Naive B cell (primary cell): ENCODE data around the gene SIMC1. TPM values are rescaled to one million over a fixed set of nuclear protein-coding genes. Genes with fewer than 3 reads are reported as not detected.
A peak's percentile ranks its signal among the peaks of the same experiment; 100 is the strongest.

Experiments used
- ATAC-seq, 2 donors: fragments of 150-1000 bp; cut with Tn5 transposase; 2 replicates each; pipeline ENCODE4 v1.10.0; 2021; ENCODE audit warnings: low read depth in 2 of 2, mild to moderate bottlenecking in 2 of 2, moderate library complexity in 2 of 2
- DNase-seq: peaks from one replicate; pipeline ENCODE4 v3.0.0; 2022
- H3K27ac Mint-ChIP-seq, 6 donors: one replicate each; pipeline ENCODE4 v1.8.0; 2020 to 2022; ENCODE audit warnings: mild to moderate bottlenecking in 6 of 6, mixed read lengths in 6 of 6, moderate library complexity in 5 of 6, inconsistent platforms in 2 of 6
- H3K27me3 Mint-ChIP-seq, 3 donors: one replicate each; pipeline ENCODE4 v1.8.0; 2021 to 2022; ENCODE audit warnings: mixed read lengths in 3 of 3, mild to moderate bottlenecking in 1 of 3
- H3K36me3 Mint-ChIP-seq, 2 donors: one replicate each; pipeline ENCODE4 v1.8.0; 2020 to 2022; ENCODE audit warnings: mixed read lengths in 2 of 2, inconsistent platforms in 1 of 2, mild to moderate bottlenecking in 1 of 2
- H3K4me1 Mint-ChIP-seq, 3 donors: one replicate each; pipeline ENCODE4 v1.8.0; 2020 to 2022; ENCODE audit warnings: mixed read lengths in 3 of 3, inconsistent platforms in 1 of 3, mild to moderate bottlenecking in 1 of 3, moderate library complexity in 1 of 3
- H3K4me3 Mint-ChIP-seq, 8 donors: one replicate each; pipeline ENCODE4 v1.8.0; 2020 to 2022; ENCODE audit warnings: mild to moderate bottlenecking in 8 of 8, mixed read lengths in 8 of 8, moderate library complexity in 8 of 8, inconsistent platforms in 2 of 8
- H3K9me3 Mint-ChIP-seq, 7 donors: one replicate each; pipeline ENCODE4 v1.8.0; 2020 to 2022; ENCODE audit warnings: mixed read lengths in 7 of 7, mild to moderate bottlenecking in 5 of 7, inconsistent platforms in 2 of 7, moderate library complexity in 1 of 7
- polyA plus RNA-seq, 6 donors: library from polyadenylated mRNA; unstranded; fragments of 300-500 nt; fragmentation: Illumina TruSeq; gene quantifications; one replicate each; pipeline ENCODE4 v1.2.3, GENCODE V29; 2021; ENCODE audit warnings: low read depth in 6 of 6

Gene SIMC1
- polyA plus RNA-seq, 6 donors from 2014 or later: 0.43 to 28.1 (median 13.6) TPM

DNA sequence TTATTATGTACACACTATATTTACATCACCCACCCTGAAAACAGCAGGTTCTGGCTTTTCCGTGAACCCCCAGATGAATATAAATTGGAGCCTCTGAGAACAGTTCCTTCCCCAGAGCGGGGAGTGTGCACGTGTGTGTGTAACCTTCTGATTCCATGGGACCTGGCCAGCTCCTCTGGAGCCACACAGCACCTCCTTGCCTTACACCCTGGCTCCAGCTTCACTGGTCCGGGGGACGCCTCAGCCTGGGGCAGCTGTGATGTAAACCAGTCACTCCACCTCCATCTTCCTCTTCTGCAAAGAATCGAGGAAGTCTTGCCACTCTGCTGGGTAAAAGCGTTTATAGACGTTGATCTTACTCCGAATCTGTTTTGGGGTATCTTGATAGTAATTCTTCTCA is 145.7 kb downstream of the SIMC1 start:
- H3K4me3 Mint-ChIP-seq: no peak overlapping the region
- H3K27ac Mint-ChIP-seq: no peak overlapping the region
- no peaks in the 10 kb centered on the region for H3K9me3 Mint-ChIP-seq
- no peak for DNase-seq
- no peaks in the 10 kb centered on the region for H3K27me3 Mint-ChIP-seq
- peaks cover 26 to 41% (median 38%) of the 10 kb centered on the region in 3 donors for H3K4me1 Mint-ChIP-seq
- no peak for ATAC-seq
- peaks cover 6 to 7% of the 10 kb centered on the region in 2 donors for H3K36me3 Mint-ChIP-seq

DNA sequence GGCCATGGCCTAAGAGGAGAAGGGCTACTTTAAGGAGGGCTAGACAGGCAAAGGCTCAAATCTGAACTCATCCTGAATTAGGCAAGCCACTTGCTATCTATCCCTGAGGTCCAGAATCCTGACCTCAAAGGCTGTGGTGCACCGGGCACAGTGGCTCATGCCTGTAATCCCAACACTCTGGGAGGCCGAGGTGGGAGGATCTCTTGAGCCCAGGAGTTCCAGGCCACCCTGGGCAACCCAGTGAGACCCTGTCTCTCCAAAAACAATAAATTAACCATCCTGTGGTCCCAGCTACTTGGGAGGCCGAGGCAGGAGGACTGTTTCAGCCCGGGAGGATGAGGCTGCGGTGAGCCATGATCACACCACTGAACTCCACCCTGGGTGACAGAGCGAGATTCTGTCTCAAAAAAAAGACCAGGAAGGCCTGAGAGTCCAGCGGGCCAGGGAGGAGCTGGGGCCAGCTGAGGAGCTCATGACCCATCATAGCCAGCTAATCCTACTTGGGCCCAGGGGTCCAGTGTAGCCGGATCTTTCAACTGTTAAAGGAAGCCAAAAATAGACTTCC is 146.2 kb downstream of the SIMC1 start:
- no peak for DNase-seq
- Mint-ChIP-seq H3K27ac (peak overlapping the region in 1 of 6 donors; percentile 29), H3K27me3 (no peaks in the 10 kb centered on the region), H3K9me3 (no peaks in the 10 kb centered on the region), H3K4me3 (no peak overlapping the region), H3K36me3 (peaks cover 6 to 7% of the 10 kb centered on the region in 2 donors), H3K4me1 (peaks cover 26 to 43% (median 34%) of the 10 kb centered on the region in 3 donors)
- ATAC-seq: no peak

DNA sequence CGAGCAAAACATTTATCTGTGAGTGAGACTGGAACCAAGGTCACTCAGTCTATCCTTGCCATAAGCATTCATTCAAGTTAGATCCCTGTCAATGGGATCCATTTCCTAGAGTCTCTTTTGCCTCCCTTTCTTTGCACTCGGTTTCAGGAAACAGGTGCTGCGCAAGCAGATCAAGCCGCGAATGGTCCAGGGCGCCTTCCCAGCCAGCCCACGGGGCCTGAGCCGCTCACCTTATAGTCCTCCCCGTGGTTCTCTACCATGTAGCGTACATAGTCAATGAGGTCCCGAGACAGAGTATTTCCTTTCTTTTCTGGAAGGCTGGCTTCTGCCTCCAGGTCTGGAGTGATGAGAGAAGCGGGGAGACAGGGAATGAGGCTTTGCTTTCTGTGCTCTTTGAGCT is 146.8 kb downstream of the SIMC1 start:
- Mint-ChIP-seq H3K36me3 (peaks cover 6 to 7% of the 10 kb centered on the region in 2 donors), H3K27me3 (no peaks in the 10 kb centered on the region), H3K27ac (peak overlapping the region in 3 of 6 donors; percentile 2 to 29 (median 26)), H3K4me1 (peaks cover 22 to 42% (median 29%) of the 10 kb centered on the region in 3 donors), H3K9me3 (no peaks in the 10 kb centered on the region), H3K4me3 (no peak overlapping the region)
- no peak for ATAC-seq
- no peak for DNase-seq

DNA sequence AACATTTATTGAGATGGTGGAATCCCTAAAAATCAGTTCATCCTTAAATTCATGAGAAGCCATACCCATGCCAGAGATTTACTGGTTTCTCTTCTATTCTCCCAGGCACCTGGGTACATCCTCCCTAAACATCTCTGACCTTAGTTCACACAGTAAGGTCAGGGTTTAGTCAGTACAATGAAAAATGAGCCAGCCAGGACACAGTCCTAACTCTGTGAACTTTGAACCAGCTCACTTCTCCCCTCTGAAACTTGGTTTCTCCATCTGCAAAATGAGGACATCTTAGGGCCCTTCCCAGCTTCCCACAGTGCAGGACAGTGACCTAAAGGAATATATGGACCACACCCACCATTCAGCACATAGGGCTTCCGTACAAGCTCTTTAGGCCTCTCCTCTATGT is 148.3 kb downstream of the SIMC1 start:
- Mint-ChIP-seq H3K9me3 (no peaks in the 10 kb centered on the region), H3K36me3 (peaks cover 6 to 7% of the 10 kb centered on the region in 2 donors), H3K4me1 (peaks cover 21 to 39% (median 29%) of the 10 kb centered on the region in 3 donors), H3K4me3 (peak overlapping the region in 7 of 8 donors; percentile 62 to 98 (median 82)), H3K27ac (peak overlapping the region in 2 of 6 donors; percentile 31 to 59), H3K27me3 (no peaks in the 10 kb centered on the region)
- ATAC-seq (no peak), DNase-seq (no peak)

DNA sequence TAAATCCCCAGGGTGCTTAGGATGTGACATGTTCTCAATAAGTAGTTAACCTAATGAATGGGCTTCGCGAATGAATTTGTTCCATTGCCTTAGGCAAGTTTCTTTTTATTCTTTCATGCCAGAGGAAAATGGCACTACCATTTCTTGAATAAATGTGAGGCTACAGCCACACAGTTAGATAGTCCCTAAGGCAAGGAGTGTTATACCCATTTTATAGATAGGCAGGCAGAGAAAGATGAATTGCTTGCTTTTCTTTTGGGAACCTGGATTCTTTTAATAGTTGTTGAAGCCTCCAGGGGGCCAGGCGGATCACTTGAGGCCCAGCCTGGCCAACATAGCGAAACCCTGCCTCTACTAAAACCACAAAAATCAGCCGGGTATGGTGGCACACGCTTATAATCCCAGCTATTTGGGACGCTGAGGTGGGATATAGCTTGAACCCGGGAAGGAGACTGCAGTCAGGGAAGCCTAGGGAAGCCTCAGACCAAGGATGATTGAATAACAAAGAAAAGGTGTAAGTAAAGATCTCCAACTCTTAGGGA is 149.2 kb downstream of the SIMC1 start:
- DNase-seq: no peak
- no peaks in the 10 kb centered on the region for H3K27me3 Mint-ChIP-seq
- H3K4me1 Mint-ChIP-seq: peaks cover 21 to 39% (median 29%) of the 10 kb centered on the region in 3 donors
- H3K4me3 Mint-ChIP-seq: peak overlapping the region; percentile 82 to 99 (median 98)
- peak overlapping the region in 5 of 6 donors; percentile 16 to 99 (median 63) for H3K27ac Mint-ChIP-seq
- H3K36me3 Mint-ChIP-seq: peaks cover 6 to 7% of the 10 kb centered on the region in 2 donors
- no peaks in the 10 kb centered on the region for H3K9me3 Mint-ChIP-seq
- no peak for ATAC-seq

DNA sequence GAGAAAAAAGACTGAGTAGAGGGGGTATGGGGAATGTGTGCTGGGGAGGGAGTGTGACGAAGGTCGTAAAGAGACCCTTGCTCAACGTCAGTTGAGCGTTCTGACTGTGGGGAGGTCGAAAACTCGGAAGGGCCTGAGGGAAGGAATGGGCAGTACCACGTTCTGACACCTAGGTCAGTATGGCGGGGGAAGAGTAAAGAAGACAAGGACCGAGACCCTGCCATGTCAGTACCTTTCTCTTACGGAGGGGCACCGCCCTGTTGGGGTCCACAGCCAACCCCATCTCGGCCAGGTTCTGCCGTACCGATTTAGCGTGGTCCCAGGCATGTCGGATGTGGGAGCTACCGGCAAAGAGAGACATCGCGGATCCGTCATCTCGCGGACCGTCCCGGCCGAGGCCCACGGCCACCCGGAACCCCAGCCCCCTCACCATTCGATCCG is 149.8 kb downstream of the SIMC1 start:
- no peak for DNase-seq
- peak overlapping the region; percentile 94 to 100 (median 99) for H3K27ac Mint-ChIP-seq
- peaks cover 6 to 7% of the 10 kb centered on the region in 2 donors for H3K36me3 Mint-ChIP-seq
- H3K4me1 Mint-ChIP-seq: peaks cover 21 to 39% (median 29%) of the 10 kb centered on the region in 3 donors
- H3K9me3 Mint-ChIP-seq: no peaks in the 10 kb centered on the region
- peak overlapping the region; percentile 82 to 99 (median 98) for H3K4me3 Mint-ChIP-seq
- no peaks in the 10 kb centered on the region for H3K27me3 Mint-ChIP-seq
- ATAC-seq: no peak

DNA sequence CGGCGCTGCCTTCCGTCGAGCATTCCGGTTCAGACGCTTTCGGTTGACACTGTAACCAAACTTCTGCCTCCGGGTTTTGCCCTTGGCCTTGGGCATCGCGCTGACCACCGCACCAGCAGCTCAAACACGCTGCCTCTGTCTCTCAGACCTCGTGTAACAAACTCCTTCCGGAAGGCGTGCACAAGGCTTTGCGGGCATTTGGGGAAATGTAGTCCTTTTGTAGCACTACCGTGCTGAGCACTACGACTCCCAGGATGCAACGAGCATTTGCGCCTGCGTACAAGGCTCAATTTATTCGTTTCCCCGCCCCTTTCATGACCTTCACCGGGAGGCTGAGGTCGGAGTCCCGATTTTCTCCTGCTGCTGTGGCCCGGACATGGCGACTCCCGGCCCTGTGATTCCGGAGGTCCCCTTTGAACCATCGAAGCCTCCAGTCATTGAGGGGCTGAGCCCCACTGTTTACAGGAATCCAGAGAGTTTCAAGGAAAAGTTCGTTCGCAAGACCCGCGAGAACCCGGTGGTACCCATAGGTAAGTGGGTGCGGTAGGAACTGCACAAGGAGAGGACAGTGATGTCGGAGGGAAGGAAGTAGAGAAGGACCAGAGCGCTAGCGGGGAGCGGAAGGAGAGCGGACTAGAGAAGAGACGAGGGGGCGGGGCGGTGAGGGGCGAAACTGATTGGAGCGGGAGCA is 150.4 kb downstream of the SIMC1 start, which contains the start of the genes HIGD2A and NOP16:
HIGD2A (plus strand) TSS at position 308 of the 691 bp plus-strand sequence; CDS start at position 377, 69 bp downstream.
NOP16 (minus strand) TSS at position 155 of the 691 bp plus-strand sequence; CDS start at position 96, 59 bp downstream.
- H3K4me1 Mint-ChIP-seq: peaks cover 21 to 39% (median 29%) of the 10 kb centered on the region in 3 donors

DNA sequence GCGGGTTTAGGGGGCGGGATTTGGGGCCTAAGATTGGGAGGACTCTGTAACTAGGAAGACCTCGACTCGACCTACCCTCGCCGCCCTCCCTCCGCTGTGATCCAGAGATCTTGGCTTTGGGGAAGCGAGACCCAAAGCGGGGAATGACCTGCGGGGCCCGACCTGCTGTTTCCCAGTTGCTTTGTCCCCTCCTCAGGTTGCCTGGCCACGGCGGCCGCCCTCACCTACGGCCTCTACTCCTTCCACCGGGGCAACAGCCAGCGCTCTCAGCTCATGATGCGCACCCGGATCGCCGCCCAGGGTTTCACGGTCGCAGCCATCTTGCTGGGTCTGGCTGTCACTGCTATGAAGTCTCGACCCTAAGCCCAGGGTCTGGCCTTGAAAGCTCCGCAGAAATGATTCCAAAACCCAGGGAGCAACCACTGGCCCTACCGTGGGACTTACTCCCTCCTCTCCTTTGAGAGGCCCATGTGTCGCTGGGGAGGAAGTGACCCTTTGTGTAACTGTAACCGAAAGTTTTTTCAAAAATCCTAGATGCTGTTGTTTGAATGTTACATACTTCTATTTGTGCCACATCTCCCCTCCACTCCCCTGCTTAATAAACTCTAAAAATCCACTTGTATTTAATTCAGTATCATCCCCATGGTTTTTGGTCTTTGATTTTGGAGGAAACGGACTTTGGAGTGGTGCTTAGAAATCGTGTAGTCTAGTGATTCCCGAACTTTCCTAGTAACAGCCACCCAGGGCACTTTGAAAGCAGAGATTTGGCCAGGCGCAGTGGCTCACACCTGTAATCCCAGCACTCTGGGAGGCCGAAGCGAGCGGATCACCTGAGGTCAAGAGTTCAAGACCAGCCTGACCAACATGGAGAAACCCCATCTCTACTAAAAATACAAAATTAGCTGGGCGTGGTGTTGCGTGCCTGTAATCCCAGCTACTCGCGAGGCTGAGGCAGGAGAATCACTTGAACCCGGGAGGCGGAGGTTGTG is 151.2 kb downstream of the SIMC1 start:
- peaks cover 0 to under 1% of the 10 kb centered on the region in 2 donors for H3K36me3 Mint-ChIP-seq
- peak; percentile 36 to 42 for ATAC-seq
- H3K9me3 Mint-ChIP-seq: no peaks in the 10 kb centered on the region

More for the DNA sequence above, 150.4 kb downstream of the SIMC1 start, which contains the start of the genes HIGD2A and NOP16:
- ATAC-seq: peak; percentile 81 to 87
- Mint-ChIP-seq H3K27me3 (no peaks in the 10 kb centered on the region), H3K4me3 (peak within 1 kb of the TSS; percentile 82 to 99 (median 98)), H3K27ac (peak within 1 kb of the TSS; percentile 94 to 100 (median 99)), H3K36me3 (peaks cover 6 to 7% of the 10 kb centered on the region in 2 donors), H3K9me3 (no peaks in the 10 kb centered on the region)
- DNase-seq: peak; percentile 97

DNA sequence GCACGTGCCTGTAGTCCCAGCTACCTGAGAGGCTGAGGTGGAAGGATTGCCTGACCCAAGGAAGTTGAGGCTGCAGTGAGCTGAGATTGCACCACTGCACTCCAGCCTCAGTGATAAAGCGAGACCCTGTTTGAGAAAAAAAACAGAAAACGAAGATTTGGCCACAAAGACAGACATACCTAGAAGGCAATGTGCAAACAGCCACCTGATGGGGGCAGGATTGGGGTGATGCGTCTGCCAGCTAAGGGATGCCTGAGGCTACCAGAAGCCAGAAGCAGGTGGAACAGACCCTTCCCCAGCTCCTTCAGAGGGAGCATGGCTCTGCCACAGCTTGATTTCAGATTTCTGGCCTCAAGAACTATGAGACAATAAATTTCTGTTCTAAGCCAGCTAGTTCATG is 153.3 kb downstream of the SIMC1 start:
- Mint-ChIP-seq H3K27me3 (no peaks in the 10 kb centered on the region), H3K9me3 (no peaks in the 10 kb centered on the region), H3K4me1 (peaks cover 13 to 28% (median 21%) of the 10 kb centered on the region in 3 donors), H3K36me3 (no peaks in the 10 kb centered on the region), H3K27ac (peak overlapping the region in 1 of 6 donors; percentile 7), H3K4me3 (peak overlapping the region in 1 of 8 donors; percentile 94)
- no peak for DNase-seq
- ATAC-seq: no peak

More for the DNA sequence above, 151.2 kb downstream of the SIMC1 start:
- peak overlapping the region; percentile 82 to 99 (median 98) for H3K4me3 Mint-ChIP-seq
- peaks cover 21 to 39% (median 29%) of the 10 kb centered on the region in 3 donors for H3K4me1 Mint-ChIP-seq
- H3K27ac Mint-ChIP-seq: peak overlapping the region; percentile 94 to 100 (median 99)
- no peak for DNase-seq
- H3K27me3 Mint-ChIP-seq: no peaks in the 10 kb centered on the region

DNA sequence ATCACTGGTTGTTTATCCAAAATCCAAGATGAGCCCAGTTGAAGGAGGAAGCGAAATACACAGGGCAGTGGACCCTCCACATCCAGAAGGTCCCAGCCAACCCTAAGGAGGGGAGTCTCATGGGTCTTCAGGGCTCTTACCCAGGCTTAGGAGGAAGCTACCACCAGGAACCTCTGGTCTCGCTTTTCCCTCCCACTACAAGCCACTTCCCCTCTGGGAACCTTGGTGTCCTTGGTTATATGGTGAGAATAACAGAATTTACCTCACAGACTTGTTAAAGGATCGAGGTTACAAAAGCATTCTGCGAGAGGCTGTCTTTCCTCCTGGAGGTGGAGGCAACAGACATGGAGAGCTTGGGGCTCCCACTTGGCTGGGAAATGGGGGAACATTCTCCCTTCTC is 153.8 kb downstream of the SIMC1 start:
- no peak for ATAC-seq
- H3K27ac Mint-ChIP-seq: no peak overlapping the region

DNA sequence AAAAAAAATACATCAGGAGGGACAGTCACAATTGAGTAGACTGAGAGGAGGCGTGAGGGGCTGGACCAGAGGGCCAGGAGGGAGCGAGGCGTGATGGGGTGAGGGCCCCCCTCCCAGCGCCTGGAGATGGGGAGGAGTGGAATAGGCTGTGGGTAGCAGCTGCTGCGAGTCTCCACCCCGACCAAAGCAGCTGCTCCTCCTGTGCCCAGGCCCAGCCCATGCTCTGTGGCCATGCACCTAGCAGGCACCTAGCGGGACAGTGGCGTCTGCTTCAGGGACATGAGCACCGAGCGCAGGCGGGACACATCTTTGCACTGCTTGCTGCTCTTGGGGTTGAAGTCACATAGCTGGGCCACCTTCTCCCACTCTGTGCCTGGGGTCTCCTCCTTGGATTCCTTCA is 154.3 kb downstream of the SIMC1 start:
- Mint-ChIP-seq H3K27me3 (no peaks in the 10 kb centered on the region), H3K36me3 (no peaks in the 10 kb centered on the region), H3K9me3 (no peaks in the 10 kb centered on the region), H3K27ac (peak overlapping the region in 1 of 6 donors; percentile 26), H3K4me3 (peak overlapping the region in 1 of 8 donors; percentile 61), H3K4me1 (peaks cover 6 to 18% (median 10%) of the 10 kb centered on the region in 3 donors)
- no peak for ATAC-seq
- no peak for DNase-seq

More for the DNA sequence above, 153.8 kb downstream of the SIMC1 start:
- Mint-ChIP-seq H3K36me3 (no peaks in the 10 kb centered on the region), H3K27me3 (no peaks in the 10 kb centered on the region), H3K4me3 (peak overlapping the region in 1 of 8 donors; percentile 94), H3K9me3 (no peaks in the 10 kb centered on the region), H3K4me1 (peaks cover 9 to 23% (median 16%) of the 10 kb centered on the region in 3 donors)
- no peak for DNase-seq

DNA sequence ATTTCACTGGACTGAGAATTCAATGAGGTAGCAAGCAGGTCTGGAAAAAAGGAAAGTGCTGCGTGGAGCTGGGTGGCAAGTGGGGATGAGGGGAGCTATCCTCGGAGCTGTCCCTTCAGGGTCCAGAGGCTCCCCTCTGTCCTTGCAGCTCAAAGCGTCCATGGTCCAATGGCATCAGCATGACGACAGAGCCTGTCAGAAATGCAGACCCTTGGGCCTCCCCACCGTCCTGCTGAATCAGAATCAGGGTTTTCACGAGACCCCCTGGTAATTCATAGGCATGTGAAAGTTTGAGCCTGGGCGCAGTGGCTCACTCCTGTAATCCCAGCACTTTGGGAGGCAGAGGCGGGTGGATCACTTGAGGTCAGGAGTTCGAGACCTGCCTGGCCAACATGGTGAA is 155.9 kb downstream of the SIMC1 start:
- no peak for ATAC-seq
- Mint-ChIP-seq H3K4me3 (no peak overlapping the region), H3K27ac (no peak overlapping the region), H3K4me1 (peaks cover 0 to 10% (median 0%) of the 10 kb centered on the region in 3 donors), H3K36me3 (no peaks in the 10 kb centered on the region), H3K27me3 (no peaks in the 10 kb centered on the region), H3K9me3 (no peaks in the 10 kb centered on the region)
- DNase-seq: no peak
